ENCODE results near the gene TAAR8.
A peak's percentile ranks its signal among the peaks of the same experiment; 100 is the strongest.
"Not testable (repeated sequence)": the region's sequence is repeated elsewhere in the genome, so short reads cannot be mapped to it uniquely, and the experiment has no call there.

TAAR8 gene

GRCh38 chr6:132530293-132530974 is 22.0 kb upstream of the TAAR8 start (continued):
- no peak for TF ChIP-seq ELK4 (IDR thresholded peaks at IDR 0.05; ENCODE audit: borderline replicate concordance, low read depth, low read length)
- no peak for TF ChIP-seq ZNF280D (tag by site-specific recombination; IDR thresholded peaks at IDR 0.05)
- no peak for TF ChIP-seq ZNF792 (tag by site-specific recombination; IDR thresholded peaks at IDR 0.05)
- TF ChIP-seq KLF9 (tag by site-specific recombination; IDR thresholded peaks at IDR 0.05; ENCODE audit: low read depth), result no peak
- TF ChIP-seq, protein P1, sequence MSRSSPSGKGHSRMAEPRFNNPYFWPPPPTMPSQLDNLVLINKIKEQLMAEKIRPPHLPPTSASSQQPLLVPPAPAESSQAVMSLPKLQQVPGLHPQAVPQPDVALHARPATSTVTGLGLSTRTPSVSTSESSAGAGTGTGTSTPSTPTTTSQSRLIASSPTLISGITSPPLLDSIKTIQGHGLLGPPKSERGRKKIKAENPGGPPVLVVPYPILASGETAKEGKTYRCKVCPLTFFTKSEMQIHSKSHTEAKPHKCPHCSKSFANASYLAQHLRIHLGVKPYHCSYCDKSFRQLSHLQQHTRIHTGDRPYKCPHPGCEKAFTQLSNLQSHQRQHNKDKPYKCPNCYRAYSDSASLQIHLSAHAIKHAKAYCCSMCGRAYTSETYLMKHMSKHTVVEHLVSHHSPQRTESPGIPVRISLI (tag by site-specific recombination; IDR thresholded peaks at IDR 0.05), result 0 out of 2 replicates have a peak, but pooled peaks have one; percentile 24

DNA sequence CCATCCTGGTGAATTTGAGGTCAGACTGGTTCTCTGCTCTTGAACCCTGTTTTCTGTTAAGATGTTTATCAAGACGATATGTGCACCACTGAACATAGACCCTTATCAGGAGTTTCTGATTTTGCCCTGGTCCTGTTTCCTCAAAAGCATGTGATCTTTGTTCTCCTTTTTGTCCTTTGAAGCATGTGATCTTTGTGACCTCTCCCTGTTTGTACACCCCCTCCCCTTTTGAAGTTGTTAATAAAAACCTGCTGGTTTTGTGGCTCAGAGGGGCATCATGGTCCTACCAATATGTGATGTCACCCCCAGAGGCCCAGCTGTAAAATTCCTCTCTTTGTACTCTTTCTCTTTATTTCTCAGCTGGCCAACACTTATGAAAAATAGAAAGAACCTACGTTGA is 17.9 kb upstream of the TAAR8 start:
- H3K9me3 ChIP-seq (ENCODE audit: control insufficient read depth, insufficient read depth, low read depth, low read length); H3K4me3 ChIP-seq (ENCODE audit: low read depth, low read length); H3K36me3 ChIP-seq (ENCODE audit: control insufficient read depth in 2 of 2, insufficient read depth in 1 of 2, low read length in 2 of 2); H3K4me1 ChIP-seq (ENCODE audit: control insufficient read depth, insufficient read depth, low read length); H3K27ac ChIP-seq (ENCODE audit: extremely low read depth, low read depth, low read length); POLR2A ChIA-PET; CTCF ChIA-PET: not testable (repeated sequence)
- peak; percentile 71 for TF ChIP-seq SETDB1 (IDR thresholded peaks at IDR 0.05; ENCODE audit: insufficient read length, low read length)

- CTCF ChIA-PET, result interaction anchor here (0.6 to 0.8 kb wide), 4 partner anchors 133 to 1031 kb away, joined by 3 to 5 read pairs (median 4); no protein-coding TSS in a partner anchor
- POLR2A ChIA-PET, result no interaction called here
- H3K4me3 ChIP-seq (ENCODE audit: low read depth, low read length), result no peak overlapping the region
- H3K36me3 ChIP-seq (ENCODE audit: control insufficient read depth in 2 of 2, insufficient read depth in 1 of 2, low read length in 2 of 2), result no peaks in the 10 kb centered on the region
- H3K27ac ChIP-seq (ENCODE audit: extremely low read depth, low read depth, low read length), result no peak overlapping the region
- H3K4me1 ChIP-seq (ENCODE audit: control insufficient read depth, insufficient read depth, low read length), result no peaks in the 10 kb centered on the region
- TF ChIP-seq ZNF214 (tag by site-specific recombination; IDR thresholded peaks at IDR 0.05; ENCODE audit: borderline replicate concordance) (no peak), ZBTB44 (tag by site-specific recombination; IDR thresholded peaks at IDR 0.05) (no peak), ZNF677 (tag by site-specific recombination; IDR thresholded peaks at IDR 0.05) (no peak), RBAK (tag by site-specific recombination; IDR thresholded peaks at IDR 0.05) (no peak), ZNF266 (tag by site-specific recombination; IDR thresholded peaks at IDR 0.05; ENCODE audit: low read depth) (no peak), ZNF580 (tag by site-specific recombination; IDR thresholded peaks at IDR 0.05) (no peak), ZNF510 (tag by site-specific recombination; IDR thresholded peaks at IDR 0.05; ENCODE audit: insufficient replicate concordance) (no peak), GLIS2 (tag by site-specific recombination; IDR thresholded peaks at IDR 0.05) (no peak), ZNF561 (tag by site-specific recombination; IDR thresholded peaks at IDR 0.05; ENCODE audit: borderline replicate concordance) (no peak), ZNF221 (tag by site-specific recombination; IDR thresholded peaks at IDR 0.05; ENCODE audit: borderline replicate concordance) (no peak), ZNF776 (tag by site-specific recombination; IDR thresholded peaks at IDR 0.05; ENCODE audit: borderline replicate concordance) (no peak), ZNF239 (tag by site-specific recombination; IDR thresholded peaks at IDR 0.05) (no peak)
- no peaks in the 10 kb centered on the region for H3K9me3 ChIP-seq (ENCODE audit: control insufficient read depth, insufficient read depth, low read depth, low read length)
These were observed 15.3 kb upstream of the TAAR8 start for GRCh38 chr6:132537145-132537544.

Data from HEK293 (cell line).